HUES64 (cell line): ENCODE measurements around the gene ATP1B1.
"Not testable (repeated sequence)": the region's sequence is repeated elsewhere in the genome, so short reads cannot be mapped to it uniquely, and the experiment has no call there.

Experiments used
- H3K27ac ChIP-seq: 2 replicates; pipeline ENCODE4 v1.7.0; 2013; ENCODE audit warnings: low read depth, low read length, inconsistent platforms
- H3K27me3 ChIP-seq: 2 replicates; pipeline ENCODE4 v1.6.1; 2013; ENCODE audit warnings: mild to moderate bottlenecking, low read length; ENCODE audit not compliant: insufficient read depth
- H3K36me3 ChIP-seq: 2 replicates; pipeline ENCODE4 v1.6.1; 2013; ENCODE audit warnings: mild to moderate bottlenecking, low read length; ENCODE audit not compliant: insufficient read depth
- H3K4me1 ChIP-seq: 2 replicates; pipeline ENCODE4 v1.6.1; 2013; ENCODE audit warnings: mild to moderate bottlenecking, low read length, moderate library complexity; ENCODE audit not compliant: insufficient read depth
- H3K4me3 ChIP-seq: 2 replicates; pipeline ENCODE4 v1.5.1; 2013; ENCODE audit warnings: mild to moderate bottlenecking, low read length, moderate library complexity
- H3K9ac ChIP-seq: 2 replicates; pipeline ENCODE4 v1.6.1; 2013; ENCODE audit warnings: mild to moderate bottlenecking, low read depth, low read length
- H3K9me3 ChIP-seq: 2 replicates; pipeline ENCODE4 v1.6.1; 2013; ENCODE audit warnings: low read depth, low read length; ENCODE audit not compliant: insufficient read depth
- WGBS: fragments of 150-250, 120-280 bp; methylation state at CpG from one replicate; pipeline ENCODE4 v1.1.7; 2013; ENCODE audit warnings: missing lambda C conversion rate; 5-methylcytosine and 5-hydroxymethylcytosine counted together

ATP1B1 gene

GRCh38 chr1:169161496-169162194 is 55.2 kb downstream of the ATP1B1 start:
- no peak overlapping the region for H3K9ac ChIP-seq
- H3K9me3 ChIP-seq = no peaks in the 10 kb centered on the region
- H3K4me3 ChIP-seq = no peak overlapping the region
- H3K27ac ChIP-seq = no peak overlapping the region
- WGBS = 98% methylated on average over 4 of the region's 4 CpGs
- H3K4me1 ChIP-seq = no peaks in the 10 kb centered on the region
- H3K27me3 ChIP-seq = no peaks in the 10 kb centered on the region
- no peaks in the 10 kb centered on the region for H3K36me3 ChIP-seq

GRCh38 chr1:169163059-169163458 is 56.6 kb downstream of the ATP1B1 start:
- H3K4me1 ChIP-seq = no peaks in the 10 kb centered on the region
- H3K4me3 ChIP-seq = no peak overlapping the region
- no peaks in the 10 kb centered on the region for H3K27me3 ChIP-seq
- H3K36me3 ChIP-seq = no peaks in the 10 kb centered on the region
- no peaks in the 10 kb centered on the region for H3K9me3 ChIP-seq
- WGBS = 79% methylated on average over 3 of the region's 5 CpGs
- no peak overlapping the region for H3K9ac ChIP-seq
- H3K27ac ChIP-seq = no peak overlapping the region

- Histone ChIP-seq H3K36me3 (no peaks in the 10 kb centered on the region), H3K9ac (no peak overlapping the region), H3K27me3 (no peaks in the 10 kb centered on the region), H3K4me1 (no peaks in the 10 kb centered on the region), H3K9me3 (no peaks in the 10 kb centered on the region), H3K4me3 (no peak overlapping the region), H3K27ac (no peak overlapping the region)
- WGBS = 90% methylated on average over 2 of the region's 2 CpGs
These were observed 69.0 kb downstream of the ATP1B1 start for GRCh38 chr1:169175461-169175860.

GRCh38 chr1:169179431-169179830 is 72.9 kb downstream of the ATP1B1 start:
- not testable (repeated sequence) for H3K9ac ChIP-seq, H3K4me3 ChIP-seq
- WGBS = 97% methylated on average over 2 of the region's 3 CpGs

GRCh38 chr1:169180174-169180573 is 73.7 kb downstream of the ATP1B1 start:
- Histone ChIP-seq H3K9ac (no peak overlapping the region), H3K27me3 (no peaks in the 10 kb centered on the region), H3K4me1 (peaks cover 7% of the 10 kb centered on the region), H3K36me3 (no peaks in the 10 kb centered on the region), H3K4me3 (no peak overlapping the region), H3K27ac (no peak overlapping the region), H3K9me3 (no peaks in the 10 kb centered on the region)
- 85% methylated on average over 3 of the region's 3 CpGs for WGBS

More at GRCh38 chr1:169179431-169179830, 72.9 kb downstream of the ATP1B1 start:
- H3K9me3 ChIP-seq, H3K27me3 ChIP-seq, H3K36me3 ChIP-seq, H3K27ac ChIP-seq, H3K4me1 ChIP-seq: not testable (repeated sequence)
